Muscle of arm (tissue), 12 donors: ENCODE measurements around the gene DCLK2. TPM values are rescaled to one million over a fixed set of nuclear protein-coding genes. Genes with fewer than 3 reads are reported as not detected.

ENCODE experiments used
- DNase-seq: peaks from one replicate; pipeline ENCODE4 v3.0.0-alpha.2; 2013
- polyA plus RNA-seq, 12 donors: library from polyadenylated mRNA; unstranded; fragments of 120-200 nt; gene quantifications; one replicate each; pipeline ENCODE4 v1.2.1, GENCODE V29; 2013; ENCODE audit not compliant: insufficient read length in 12 of 12

DCLK2 gene
- polyA plus RNA-seq, 12 donors, result 5.8 to 10.1 (median 7.4) TPM; not detected in 1

DNA sequence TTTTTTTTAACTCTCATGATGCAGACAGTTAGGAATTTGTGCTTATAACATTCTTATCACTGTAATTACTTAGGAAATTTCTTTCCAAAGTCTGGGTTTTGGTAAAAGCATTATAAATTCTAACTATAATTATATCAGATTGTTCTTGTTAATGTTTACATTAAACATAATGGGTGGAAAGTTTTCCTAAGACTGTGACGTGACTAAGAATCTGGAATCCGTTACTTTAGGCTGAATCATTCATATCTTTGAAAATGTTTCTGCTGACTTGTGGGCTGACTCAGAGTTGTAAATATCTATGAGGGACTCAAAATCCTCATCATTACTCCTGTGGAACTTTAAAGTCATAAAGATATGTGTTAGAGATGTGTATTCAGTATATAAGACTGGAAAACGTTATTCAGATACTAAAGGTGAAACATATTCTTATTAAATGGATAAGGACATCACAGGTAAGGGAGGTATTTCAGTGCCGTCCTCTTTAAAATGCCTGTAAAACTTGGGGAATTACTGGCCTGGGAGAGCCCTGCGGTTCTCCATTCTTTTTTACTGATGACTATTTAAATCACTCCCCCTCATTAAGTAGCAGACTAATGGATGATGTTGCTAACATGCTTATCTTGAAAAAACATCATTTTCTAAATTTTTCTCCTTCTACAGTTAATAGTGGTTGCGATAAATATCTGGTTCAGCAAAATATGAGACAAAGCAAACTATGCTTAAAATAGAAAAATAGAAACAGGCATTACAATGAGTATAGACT, 159.0 kb downstream of the DCLK2 start:
- DNase-seq, result no peak

DNA sequence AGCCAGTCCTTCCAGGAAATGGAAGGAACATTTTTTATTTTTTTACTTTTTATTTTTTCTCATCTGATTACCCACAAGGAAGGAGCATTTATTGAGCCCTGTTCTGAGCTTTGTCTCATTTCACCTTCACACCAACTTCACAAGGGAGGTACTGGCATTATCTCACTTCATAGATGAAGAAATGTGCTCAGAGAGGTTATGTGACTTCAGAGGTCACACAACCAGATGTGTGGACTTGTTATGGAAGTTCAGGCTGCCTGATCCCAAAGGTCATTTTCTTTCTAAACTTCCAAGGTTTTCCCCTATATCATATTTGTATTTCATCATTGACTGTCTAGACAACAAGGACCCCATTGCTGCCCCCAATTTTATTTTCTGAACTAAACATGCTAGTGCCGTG, 160.3 kb downstream of the DCLK2 start:
- DNase-seq, result no peak

- no peak for DNase-seq
Measured at GRCh38 chr4:150240011-150240410, 161.8 kb downstream of the DCLK2 start.

DNA sequence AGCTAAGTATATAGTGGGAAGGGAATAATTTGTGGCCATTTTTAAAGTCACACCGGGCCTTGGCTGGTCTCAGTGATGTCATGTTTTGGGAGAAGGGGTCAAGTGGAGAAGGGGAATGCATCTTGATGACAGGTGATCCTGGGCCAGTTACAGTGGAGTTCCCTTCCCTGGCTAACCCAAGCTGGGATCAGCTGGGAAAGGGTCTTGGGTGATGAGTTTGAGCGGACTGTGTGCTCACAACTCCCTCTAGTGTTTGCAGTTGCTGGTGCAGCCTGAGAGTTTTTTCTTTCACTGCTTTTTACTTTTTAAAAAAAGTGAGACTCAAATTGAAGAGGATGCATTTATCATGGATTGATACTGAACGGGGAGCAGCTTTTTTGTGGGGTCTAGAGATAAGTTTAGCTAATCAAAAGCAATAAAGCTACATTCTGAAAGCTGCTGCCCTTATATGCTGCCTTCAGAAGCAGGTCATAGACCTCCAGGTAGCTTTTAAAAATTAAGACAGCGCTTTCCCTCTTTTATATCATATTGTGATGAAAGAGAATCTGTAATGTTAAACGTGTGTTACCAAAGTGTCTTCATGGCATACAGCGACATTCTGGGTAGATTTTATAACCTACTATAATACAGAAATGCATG, 164.7 kb downstream of the DCLK2 start:
- DNase-seq, result no peak

DNA sequence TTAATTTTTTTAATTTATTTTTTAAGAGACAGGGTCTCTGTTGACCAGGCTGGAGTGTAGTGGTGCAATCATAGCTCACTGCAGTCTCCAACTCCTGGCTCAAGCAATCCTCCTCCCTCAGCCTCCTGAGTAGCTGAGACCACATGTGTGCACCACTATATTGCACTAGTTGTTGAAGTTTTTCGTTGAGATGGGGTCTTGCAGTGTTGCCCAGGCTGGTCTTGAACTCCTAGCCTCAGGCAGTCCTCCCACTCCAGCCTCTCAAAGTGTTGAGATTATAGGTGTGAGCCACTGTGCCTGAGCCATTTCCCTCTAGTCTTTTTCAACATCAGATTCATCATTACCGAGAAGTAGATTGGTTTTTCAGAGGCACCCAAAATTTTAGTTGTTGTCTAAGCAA, 165.7 kb downstream of the DCLK2 start:
- DNase-seq, result no peak

- DNase-seq, result no peak
Measured at GRCh38 chr4:150244600-150244999, 166.4 kb downstream of the DCLK2 start.

DNA sequence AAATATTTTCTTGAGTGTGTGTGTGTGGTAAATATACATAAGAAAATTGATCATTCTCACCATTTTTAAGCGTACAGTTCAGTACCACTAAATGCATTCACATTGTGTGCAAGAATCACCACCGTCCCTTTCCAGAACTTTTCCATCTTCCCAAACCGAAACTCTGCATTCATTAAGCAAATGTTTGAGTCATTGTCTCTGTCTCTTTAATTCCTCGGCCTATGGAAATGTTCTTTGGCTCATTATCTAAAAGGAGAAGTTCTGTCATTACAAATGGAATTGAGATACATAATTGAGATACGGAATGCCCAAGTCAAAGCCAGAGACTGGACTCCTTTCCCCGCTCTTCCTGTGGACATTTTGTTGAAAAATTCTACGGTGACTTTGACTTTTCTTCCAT, 168.9 kb downstream of the DCLK2 start:
- DNase-seq, result no peak

DNA sequence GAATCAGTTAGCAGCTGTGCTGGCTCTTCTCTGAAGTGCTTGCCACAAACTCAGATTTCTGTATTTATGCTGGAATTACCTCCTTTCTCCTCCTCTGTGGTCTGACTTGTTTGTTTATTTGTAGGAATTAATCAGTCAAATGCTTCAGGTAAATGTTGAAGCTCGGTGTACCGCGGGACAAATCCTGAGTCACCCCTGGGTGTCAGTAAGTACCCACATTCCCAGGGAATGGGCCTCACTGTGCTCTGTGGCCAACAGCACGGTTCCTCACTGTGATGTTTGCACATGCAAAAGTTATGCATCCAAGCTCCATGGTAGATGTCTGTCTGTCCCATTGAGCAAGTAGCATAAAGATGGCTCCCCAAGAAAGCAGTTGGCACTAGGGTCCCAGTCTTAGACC, 169.9 kb downstream of the DCLK2 start:
- DNase-seq, result no peak

DNA sequence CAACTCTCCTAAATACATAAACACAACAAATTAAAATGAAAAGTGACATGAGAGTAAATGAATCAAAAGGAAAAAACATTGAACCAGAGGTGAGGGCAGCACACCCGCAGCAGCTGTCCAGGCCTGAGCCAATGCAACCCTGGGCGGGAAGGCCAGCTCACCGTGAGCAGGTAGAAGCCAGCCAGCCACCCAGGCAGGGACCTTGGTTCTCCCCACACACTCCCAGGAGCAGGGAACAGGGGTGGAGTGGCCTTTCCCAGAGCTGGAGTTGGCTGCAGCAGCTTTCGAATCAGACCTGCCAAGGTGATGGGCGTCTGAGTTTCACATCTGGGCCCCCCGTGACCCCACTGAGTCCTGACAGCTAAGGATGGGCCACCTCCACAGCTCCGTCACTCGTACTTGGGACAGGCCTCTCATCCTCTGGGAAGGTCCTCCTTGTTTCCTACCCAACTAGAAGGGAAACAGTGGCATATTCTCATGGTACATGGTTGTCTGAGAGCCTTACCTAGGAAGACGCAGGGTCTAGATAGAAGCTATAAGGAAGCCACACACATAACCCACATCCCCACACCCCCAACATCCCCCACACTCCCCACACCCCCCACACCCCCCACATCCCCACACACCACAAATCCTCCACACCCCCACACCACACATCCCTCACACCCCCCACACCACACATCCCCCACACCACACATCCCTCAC, 172.2 kb downstream of the DCLK2 start:
- DNase-seq, result no peak

DNA sequence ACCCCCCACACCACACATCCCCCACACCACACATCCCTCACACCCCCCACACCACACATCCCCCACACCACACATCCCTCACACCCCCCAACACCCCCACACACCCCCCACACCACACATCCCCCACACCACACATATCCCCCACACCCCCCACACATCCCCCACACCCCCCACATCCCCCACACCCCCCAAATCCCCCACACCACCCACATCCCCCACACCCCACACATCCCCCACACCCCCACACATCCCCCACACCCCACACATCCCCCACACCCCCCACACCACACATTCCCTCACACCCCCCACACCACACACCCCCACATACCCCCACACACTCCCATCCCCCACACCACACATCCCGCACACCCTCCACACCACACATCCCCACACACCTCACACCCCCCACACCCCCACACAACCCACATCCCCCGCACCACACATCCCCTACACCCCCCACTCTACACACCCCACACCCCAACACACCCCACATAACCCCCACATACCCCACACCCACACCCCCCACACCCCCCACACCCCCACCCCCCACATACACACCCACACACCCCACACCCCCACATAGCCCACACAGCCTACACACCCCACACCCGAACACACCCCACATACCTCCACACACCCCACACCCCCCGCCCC, 172.9 kb downstream of the DCLK2 start:
- DNase-seq, result no peak

DNA sequence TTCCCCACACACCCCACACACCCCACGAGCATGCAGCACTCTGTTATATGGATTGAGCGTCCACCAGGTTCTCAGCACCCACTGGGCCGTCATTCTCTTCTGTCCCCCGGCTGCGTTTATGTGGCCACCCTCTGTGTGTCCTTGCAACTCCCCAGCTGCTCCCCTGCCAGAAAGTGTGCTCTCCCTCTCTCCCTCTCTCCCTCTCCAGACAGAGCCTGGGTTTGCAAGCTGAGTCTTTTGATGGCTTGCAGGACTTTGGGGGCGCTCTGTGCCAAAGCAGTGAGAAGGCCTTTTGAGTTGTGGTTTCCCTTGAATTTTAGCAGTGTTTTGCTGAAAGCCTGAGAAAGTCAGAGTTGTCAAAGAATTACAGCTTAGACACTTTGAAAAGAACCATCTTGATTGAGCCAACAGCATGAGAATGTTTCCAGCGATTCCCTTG, 173.5 kb downstream of the DCLK2 start:
- no peak for DNase-seq

GRCh38 chr4:150252306-150252705, 174.1 kb downstream of the DCLK2 start:
- DNase-seq, result no peak

- DNase-seq, result no peak
Measured at GRCh38 chr4:150252741-150253140, 174.5 kb downstream of the DCLK2 start.

DNA sequence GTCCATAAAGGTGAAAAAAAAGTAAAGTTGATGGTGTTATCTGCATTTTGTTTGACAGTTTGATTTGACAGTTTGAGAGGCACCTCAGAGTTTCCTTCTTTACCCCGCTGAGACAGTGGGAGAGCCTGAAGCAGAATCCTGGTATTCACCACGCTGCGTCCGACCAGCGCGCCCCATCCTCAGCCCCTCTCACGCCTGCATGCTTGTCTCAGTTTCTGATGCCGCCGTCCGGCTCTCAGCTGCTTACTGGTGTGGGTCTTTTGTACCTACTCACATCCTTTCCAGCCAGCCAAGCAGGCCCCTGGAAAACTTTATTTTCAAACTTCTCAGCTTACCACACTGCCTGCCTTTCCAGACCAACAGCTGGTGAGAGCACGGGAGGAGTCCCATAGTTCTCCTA, 175.2 kb downstream of the DCLK2 start:
- no peak for DNase-seq

DNA sequence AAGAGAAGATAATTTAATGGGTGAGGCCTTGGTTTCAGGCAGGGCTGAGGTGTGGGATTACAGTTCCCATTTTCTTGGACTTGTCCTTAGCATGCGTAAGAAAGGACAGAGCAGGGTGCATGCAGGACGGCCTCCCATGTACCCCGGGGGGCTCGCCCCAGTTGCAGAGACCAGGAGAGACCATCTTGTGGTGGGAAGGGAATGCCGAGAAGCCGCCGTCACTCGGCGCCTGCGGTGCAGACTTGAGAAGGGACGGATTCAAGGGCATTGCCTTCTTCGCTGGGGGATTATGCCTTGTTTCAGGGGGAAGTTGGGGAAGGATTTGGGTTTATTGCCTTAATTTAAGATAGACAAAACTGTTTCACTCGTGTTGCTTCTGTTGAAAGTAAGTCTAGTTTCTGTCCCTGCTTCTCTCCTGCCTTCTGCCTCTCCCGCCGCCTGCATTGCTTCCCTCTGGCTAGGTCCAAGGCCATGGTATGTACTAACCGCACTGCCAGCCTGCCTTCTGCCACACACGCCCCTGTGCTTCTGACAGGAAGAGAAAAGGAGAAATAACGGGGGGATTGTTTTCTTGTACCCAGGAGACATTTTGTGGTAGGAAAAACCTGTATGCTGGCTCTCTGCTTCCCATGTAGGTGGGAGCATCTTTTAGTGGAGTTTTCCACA, 175.9 kb downstream of the DCLK2 start:
- no peak for DNase-seq

- no peak for DNase-seq
Measured at GRCh38 chr4:150255610-150256224, 177.5 kb downstream of the DCLK2 start.

DNA sequence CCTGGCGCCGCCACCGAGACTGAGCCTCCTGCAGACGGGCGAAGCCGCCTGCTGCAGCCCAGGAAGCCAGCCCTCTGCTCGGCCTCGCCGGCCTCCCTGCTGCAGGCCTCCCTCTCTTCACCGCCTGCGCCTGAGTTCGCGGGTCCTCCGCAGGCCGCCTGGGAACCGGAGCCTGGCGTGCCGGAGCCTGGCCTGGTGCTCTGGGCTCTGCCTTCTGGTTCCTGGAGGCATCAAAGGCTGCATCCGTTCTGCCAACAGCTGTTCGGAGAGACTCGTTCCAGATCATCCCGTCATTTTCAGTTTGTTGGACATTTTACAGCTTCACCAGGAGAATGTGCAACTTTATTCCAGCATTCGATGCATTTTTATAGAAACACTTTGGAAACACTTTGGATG, 178.0 kb downstream of the DCLK2 start:
- DNase-seq, result no peak

GRCh38 chr4:150256841-150257730, 178.8 kb downstream of the DCLK2 start:
- DNase-seq, result no peak

- no peak for DNase-seq
Measured at GRCh38 chr4:150258569-150258968, 180.3 kb downstream of the DCLK2 start.

- peak; percentile 48 for DNase-seq
Measured at GRCh38 chr4:150259861-150260567, 181.8 kb downstream of the DCLK2 start.
